A673 (cell line): Measurements from ENCODE around the gene NOTCH3. TPM values are rescaled to one million over a fixed set of nuclear protein-coding genes. Genes with fewer than 3 reads are reported as not detected.

Experiments
- Bru-seq: library from RNA; stranded (reverse); fragments of 400-500 nt; gene quantifications from one replicate; lab custom pipeline; 2021; lab: Mats Ljungman, UMichigan
- BruChase-seq, 2 experiments: library from RNA; stranded (reverse); fragments of 400-500 nt; gene quantifications; one replicate each; lab custom pipeline; 2021; lab: Mats Ljungman, UMichigan
- BruUV-seq: library from RNA; stranded (reverse); fragments of 400-500 nt; replicated peaks from 2 replicates; lab custom pipeline; 2021; lab: Mats Ljungman, UMichigan
- CTCF ChIA-PET: fragments of 300-600 bp; sonication (Branson Sonifier 250); formaldehyde crosslinking; loops from one replicate; lab custom pipeline; 2022; ENCODE audit warnings: antibody characterized with exemption; lab: Charles Lee
- POLR2A ChIA-PET: fragments of 300-600 bp; sonication (Branson Sonifier 250); formaldehyde crosslinking; loops from one replicate; lab custom pipeline; 2022; ENCODE audit warnings: antibody characterized with exemption; ENCODE audit not compliant: low non-redundant PET; lab: Charles Lee
- DNase-seq: peaks from one replicate; pipeline ENCODE4 v3.0.0-alpha.2; 2015; ENCODE audit warnings: low spot score
- H3K27ac ChIP-seq: fragments of 200-600 bp; sonication (generic); 2 replicates; pipeline ENCODE4 v1.5.1; 2016; ENCODE audit warnings: mixed run types, low read depth, mild to moderate bottlenecking, mixed read lengths, antibody characterized with exemption, low read length; ENCODE audit not compliant: poor library complexity, severe bottlenecking
- H3K27me3 ChIP-seq: fragments of 200-600 bp; sonication (generic); replicated peaks from 2 replicates; pipeline ENCODE4 v1.6.1; 2017; ENCODE audit warnings: mixed run types, low read depth, mild to moderate bottlenecking, mixed read lengths, antibody characterized with exemption, low read length; ENCODE audit not compliant: insufficient read depth, poor library complexity
- H3K36me3 ChIP-seq: fragments of 200-600 bp; sonication (generic); 2 replicates; pipeline ENCODE4 v1.6.1; 2016; ENCODE audit warnings: mixed run types, mild to moderate bottlenecking, mixed read lengths, antibody characterized with exemption, low read length; ENCODE audit not compliant: insufficient read depth, poor library complexity, severe bottlenecking
- H3K4me1 ChIP-seq: fragments of 200-600 bp; sonication (generic); 2 replicates; pipeline ENCODE4 v1.6.1; 2017; ENCODE audit warnings: mixed run types, mild to moderate bottlenecking, mixed read lengths, antibody characterized with exemption, low read length; ENCODE audit not compliant: insufficient read depth, poor library complexity, severe bottlenecking
- H3K4me3 ChIP-seq: fragments of 200-600 bp; sonication (generic); 2 replicates; pipeline ENCODE4 v1.5.1; 2016; ENCODE audit warnings: low read depth, mixed run types, mild to moderate bottlenecking, mixed read lengths, low read length; ENCODE audit not compliant: poor library complexity, severe bottlenecking
- H3K9me3 ChIP-seq: fragments of 200-600 bp; sonication (generic); 2 replicates; pipeline ENCODE4 v1.6.1; 2016; ENCODE audit warnings: mixed run types, low read depth, mild to moderate bottlenecking, mixed read lengths, antibody characterized with exemption, low read length; ENCODE audit not compliant: poor library complexity, severe bottlenecking
- EZH2 ChIP-seq: fragments of 200-600 bp; sonication (generic); IDR thresholded peaks from 2 replicates; pipeline ENCODE4 v1.6.1; 2017; ENCODE audit warnings: borderline replicate concordance, low read depth, mild to moderate bottlenecking, mixed read lengths, antibody characterized with exemption, low read length; ENCODE audit not compliant: poor library complexity, severe bottlenecking
- intact Hi-C: fragments of 100-400 bp; cut with micrococcal nuclease; formaldehyde crosslinking; loops from one replicate; pipeline ENCODE4 v1.10.0; 2022; ENCODE audit not compliant: unreplicated experiment
- long read RNA-seq: library from polyadenylated mRNA; stranded (forward); transcript quantifications from one replicate; pipeline ENCODE4 v2.0.0, GENCODE V29; 2022
- total RNA-seq: library from RNA; stranded (reverse); gene quantifications from 2 replicates; pipeline ENCODE4 v1.2.3, GENCODE V29; 2021
- TF ChIP-seq, protein P1 (sequence below): fragments of 300-800, 200-600 bp; sonication (generic); conservative IDR thresholded peaks from 2 replicates; pipeline ENCODE4 v1.5.1; 2017; ENCODE audit warnings: low read depth, mild to moderate bottlenecking, antibody characterized with exemption, low read length, moderate library complexity, mixed read lengths

Gene NOTCH3
- total RNA-seq (19.7 and 41.9 TPM in 2 replicates), Bru-seq, nascent RNA (percentile 42 among the genes with signal in this experiment), BruChase-seq, experiment 1, labeled RNA remaining after a 2-hour chase (percentile 50 among the genes with signal in this experiment), BruChase-seq, experiment 2, labeled RNA remaining after a 6-hour chase (percentile 61 among the genes with signal in this experiment)
- long read RNA-seq, full-length matches to known transcripts, result 4 of 40 reads
- long read RNA-seq, partial matches to known transcripts, result 18 of 40 reads
- long read RNA-seq, other reads (novel, unspliced or antisense), result 18 of 40 reads

- TF ChIP-seq EZH2, result no peak
- TF ChIP-seq, protein P1, sequence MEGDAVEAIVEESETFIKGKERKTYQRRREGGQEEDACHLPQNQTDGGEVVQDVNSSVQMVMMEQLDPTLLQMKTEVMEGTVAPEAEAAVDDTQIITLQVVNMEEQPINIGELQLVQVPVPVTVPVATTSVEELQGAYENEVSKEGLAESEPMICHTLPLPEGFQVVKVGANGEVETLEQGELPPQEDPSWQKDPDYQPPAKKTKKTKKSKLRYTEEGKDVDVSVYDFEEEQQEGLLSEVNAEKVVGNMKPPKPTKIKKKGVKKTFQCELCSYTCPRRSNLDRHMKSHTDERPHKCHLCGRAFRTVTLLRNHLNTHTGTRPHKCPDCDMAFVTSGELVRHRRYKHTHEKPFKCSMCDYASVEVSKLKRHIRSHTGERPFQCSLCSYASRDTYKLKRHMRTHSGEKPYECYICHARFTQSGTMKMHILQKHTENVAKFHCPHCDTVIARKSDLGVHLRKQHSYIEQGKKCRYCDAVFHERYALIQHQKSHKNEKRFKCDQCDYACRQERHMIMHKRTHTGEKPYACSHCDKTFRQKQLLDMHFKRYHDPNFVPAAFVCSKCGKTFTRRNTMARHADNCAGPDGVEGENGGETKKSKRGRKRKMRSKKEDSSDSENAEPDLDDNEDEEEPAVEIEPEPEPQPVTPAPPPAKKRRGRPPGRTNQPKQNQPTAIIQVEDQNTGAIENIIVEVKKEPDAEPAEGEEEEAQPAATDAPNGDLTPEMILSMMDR, result no peak
- Histone ChIP-seq H3K36me3 (peaks cover 4% of the 10 kb centered on the region), H3K4me3 (peak within 1 kb of the TSS; percentile 90), H3K4me1 (peaks cover 7% of the 10 kb centered on the region), H3K27ac (peak within 1 kb of the TSS; percentile 73), H3K27me3 (no peaks in the 10 kb centered on the region), H3K9me3 (no peaks in the 10 kb centered on the region)
- BruUV-seq, result no TSS peak
- POLR2A ChIA-PET, result no interaction called here
- intact Hi-C loops, result no loop called here
- CTCF ChIA-PET, result no interaction called here
- DNase-seq, result no peak
These were observed at the start of gene NOTCH3 for GRCh38 chr19:15200553-15201364. NOTCH3 (minus strand) TSS chr19:15200995; CDS start chr19:15200905, 90 bp downstream.

DNA sequence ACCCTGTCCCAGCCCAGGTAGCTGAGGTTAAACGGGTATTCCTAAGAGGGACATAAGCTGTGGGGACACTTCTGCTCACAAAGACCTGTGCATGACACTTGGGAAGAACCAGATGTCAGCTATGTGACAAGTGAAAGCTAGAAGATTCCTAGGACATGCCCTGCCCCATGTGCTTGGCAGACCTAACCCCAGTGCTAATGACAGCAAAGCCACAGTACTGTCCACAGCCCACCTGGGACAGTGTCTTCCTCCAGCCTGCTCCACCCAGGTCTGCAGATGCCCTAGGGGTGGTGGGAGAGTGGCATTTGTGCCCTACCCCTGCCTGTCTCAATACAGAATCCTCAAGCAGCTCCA is 49.8 kb upstream of the NOTCH3 start:
- no TSS peak for BruUV-seq
- Histone ChIP-seq H3K27me3 (no peaks in the 10 kb centered on the region), H3K36me3 (peaks cover 72% of the 10 kb centered on the region), H3K27ac (peak overlapping the region; percentile 65), H3K4me1 (peaks cover 21% of the 10 kb centered on the region), H3K4me3 (no peak overlapping the region), H3K9me3 (no peaks in the 10 kb centered on the region)
- ChIA-PET CTCF (interaction anchor here (0.5 to 1.0 kb wide), 3 partner anchors 17 to 159 kb away, joined by 3 to 4 read pairs (median 4); no protein-coding TSS in a partner anchor), POLR2A (no interaction called here)
- intact Hi-C loops, result loop anchor here (2.0 to 10.0 kb wide), 2 partner anchors 74 to 156 kb away; no protein-coding TSS in a partner anchor
- no peak for TF ChIP-seq EZH2
- TF ChIP-seq, protein P1, result no peak
- DNase-seq, result no peak

- H3K4me1 ChIP-seq, result peaks cover 21% of the 10 kb centered on the region
- peaks cover 71% of the 10 kb centered on the region for H3K36me3 ChIP-seq
- H3K9me3 ChIP-seq, result no peaks in the 10 kb centered on the region
- TF ChIP-seq, protein P1, result no peak
- TF ChIP-seq EZH2, result no peak
- no peaks in the 10 kb centered on the region for H3K27me3 ChIP-seq
- no peak overlapping the region for H3K4me3 ChIP-seq
- intact Hi-C loops, result loop anchor here (2.0 to 10.0 kb wide), 2 partner anchors 73 to 155 kb away; no protein-coding TSS in a partner anchor
- peak overlapping the region; percentile 29 for H3K27ac ChIP-seq
- BruUV-seq, result no TSS peak
- ChIA-PET POLR2A (no interaction called here), CTCF (interaction anchor here (0.5 kb wide), 1 partner anchor 158 kb away, joined by 4 read pairs; no protein-coding TSS in a partner anchor)
- no peak for DNase-seq
These were observed 49.3 kb upstream of the NOTCH3 start for GRCh38 chr19:15249972-15250639.
